Erythroblast (primary cell): ENCODE data around the gene ZNF408.

ENCODE experiments used
- GATA1 ChIP-seq: IDR thresholded peaks from 2 replicates; pipeline ENCODE4 v1.6.1; 2011; ENCODE audit warnings: low read depth, mild to moderate bottlenecking, control low read depth, low read length, moderate library complexity
- POLR2A ChIP-seq: IDR thresholded peaks from 2 replicates; pipeline ENCODE4 v1.6.1; 2011; ENCODE audit warnings: mild to moderate bottlenecking, low read length

DNA sequence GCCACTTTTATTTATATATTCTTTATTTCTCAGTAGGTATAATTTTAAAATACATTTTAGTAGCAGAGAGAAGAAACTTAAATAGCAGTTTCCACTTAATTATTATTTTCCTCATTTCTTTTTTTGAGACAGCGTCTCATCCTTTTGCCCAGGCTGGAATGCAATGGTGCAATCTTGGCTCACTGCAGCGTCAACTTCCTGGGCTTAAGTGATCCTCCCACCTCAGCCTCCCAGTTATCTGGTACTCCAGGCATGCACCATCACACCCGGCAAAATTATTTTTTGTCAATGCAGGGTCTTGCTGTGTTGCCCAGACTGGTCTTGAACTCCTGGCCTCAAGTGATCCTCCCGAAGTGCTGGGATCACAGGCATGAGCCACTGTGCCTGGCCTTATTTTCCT, 45.2 kb upstream of the ZNF408 start:
- TF ChIP-seq POLR2A = no peak
- TF ChIP-seq GATA1 = no peak
